Common myeloid progenitor, CD34-positive (primary cell): ENCODE measurements around the gene PDE3B.

Source experiments
- CTCF ChIA-PET: fragments of 350-600 bp; sonication (Branson Sonifier 250); formaldehyde crosslinking; loops from one replicate; lab custom pipeline; 2021; ENCODE audit warnings: antibody characterized with exemption; lab: Charles Lee
- POLR2A ChIA-PET: fragments of 350-600 bp; sonication (Branson Sonifier 250); formaldehyde crosslinking; loops from one replicate; lab custom pipeline; 2021; ENCODE audit warnings: antibody characterized with exemption; lab: Charles Lee
- DNase-seq, 3 donors: peaks; one replicate each; pipeline versions ENCODE4 v3.0.0 to v3.0.0-alpha.2; 2013
- H3K27ac ChIP-seq, 2 experiments: 1 replicate in 1 of 2; 2 replicates in 1 of 2; pipeline ENCODE4 v1.7.0; 2013; ENCODE audit warnings: inconsistent platforms in 2 of 2, low read length in 2 of 2, mild to moderate bottlenecking in 2 of 2, low read depth in 1 of 2, moderate library complexity in 1 of 2; ENCODE audit not compliant: severe bottlenecking in 2 of 2, insufficient read depth in 1 of 2, poor library complexity in 1 of 2
- H3K27me3 ChIP-seq, 5 experiments: replicated peaks in 2 of 5; 1 replicate in 3 of 5; 2 replicates in 2 of 5; pipeline versions ENCODE4 v1.6.1 to v1.7.0; 2013; ENCODE audit warnings: low read length in 4 of 5, mild to moderate bottlenecking in 2 of 5, moderate library complexity in 2 of 5, inconsistent platforms in 1 of 5; ENCODE audit not compliant: insufficient read depth in 5 of 5, control insufficient read depth in 4 of 5
- H3K36me3 ChIP-seq, 4 experiments: 1 replicate in 2 of 4; 2 replicates in 2 of 4; pipeline versions ENCODE4 v1.6.1 to v1.7.0; 2013; ENCODE audit warnings: low read length in 3 of 4, control low read depth in 1 of 4, mild to moderate bottlenecking in 1 of 4; ENCODE audit not compliant: control insufficient read depth in 4 of 4, insufficient read depth in 4 of 4
- H3K4me1 ChIP-seq, 4 experiments: 1 replicate in 3 of 4; 2 replicates in 1 of 4; pipeline versions ENCODE4 v1.6.1 to v1.7.1; 2013; ENCODE audit warnings: low read length in 3 of 4, mild to moderate bottlenecking in 3 of 4, control low read depth in 1 of 4, inconsistent platforms in 1 of 4, moderate library complexity in 1 of 4; ENCODE audit not compliant: control insufficient read depth in 4 of 4, insufficient read depth in 4 of 4; ENCODE audit errors: control extremely low read depth in 1 of 4
- H3K4me3 ChIP-seq, 7 experiments: 1 replicate in 4 of 7; 2 replicates in 3 of 7; pipeline versions ENCODE4 v1.5.1 to v1.7.0; 2013; ENCODE audit warnings: mild to moderate bottlenecking in 7 of 7, low read length in 6 of 7, moderate library complexity in 6 of 7, inconsistent platforms in 2 of 7, low read depth in 2 of 7, control low read depth in 1 of 7; ENCODE audit not compliant: insufficient read depth in 4 of 7, control insufficient read depth in 1 of 7; ENCODE audit errors: extremely low read depth in 1 of 7
- H3K9me3 ChIP-seq, 5 experiments: 1 replicate in 4 of 5; 2 replicates in 1 of 5; pipeline versions ENCODE4 v1.6.1 to v1.7.1; 2013; ENCODE audit warnings: low read length in 4 of 5, mild to moderate bottlenecking in 2 of 5, inconsistent platforms in 1 of 5, low read depth in 1 of 5, moderate library complexity in 1 of 5; ENCODE audit not compliant: control insufficient read depth in 4 of 5, insufficient read depth in 2 of 5; ENCODE audit errors: control extremely low read depth in 1 of 5
- WGBS: methylation state at CpG from one replicate; pipeline ENCODE4 v1.1.5; 2013; ENCODE audit not compliant: insufficient coverage; 5-methylcytosine and 5-hydroxymethylcytosine counted together

PDE3B gene

DNA sequence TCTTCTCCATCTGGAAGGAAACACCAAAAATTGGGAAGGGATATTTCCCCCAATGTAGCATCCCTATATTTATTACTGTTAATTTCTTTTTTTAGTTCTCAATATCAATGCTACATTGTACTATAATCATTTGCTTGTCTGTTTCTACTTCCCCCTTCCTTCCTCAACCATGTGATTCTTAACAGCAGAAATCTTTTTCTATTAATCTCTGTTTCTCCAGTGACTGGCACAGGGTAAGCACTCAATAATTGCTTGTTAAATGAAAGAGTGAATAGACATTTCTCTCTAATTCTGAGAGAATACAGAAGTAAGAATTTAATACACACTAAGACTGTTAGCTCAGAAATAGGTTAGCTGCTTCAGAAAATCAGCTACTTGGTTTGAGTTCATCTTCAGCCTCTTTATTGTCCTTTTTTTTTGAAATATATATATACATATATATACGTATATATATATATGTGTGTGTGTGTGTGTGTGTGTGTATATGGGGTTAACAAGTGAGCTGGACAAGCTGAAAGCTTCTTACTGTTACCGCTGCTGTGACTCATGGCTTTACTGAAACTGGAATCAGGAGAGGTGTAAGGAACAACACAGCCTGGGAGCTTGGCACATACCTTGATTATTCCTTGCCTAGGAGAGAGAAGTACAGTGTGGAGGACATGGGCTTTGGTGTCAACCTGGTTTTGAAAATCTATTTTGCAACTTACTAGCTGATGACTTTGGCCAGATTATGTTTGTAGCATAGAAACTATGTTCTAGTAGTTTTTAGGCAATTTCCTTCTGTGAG lies 26.2 kb upstream of the PDE3B start:
- ChIA-PET POLR2A (no interaction called here), CTCF (interaction anchor here (0.9 kb wide), 1 partner anchor 12 kb away, joined by 3 read pairs; no protein-coding TSS in a partner anchor)
- peaks cover 0 to 11% (median 0%) of the 10 kb centered on the region in 4 experiments for H3K4me1 ChIP-seq
- no peak overlapping the region for H3K4me3 ChIP-seq
- H3K36me3 ChIP-seq = no peaks in the 10 kb centered on the region
- H3K9me3 ChIP-seq = no peaks in the 10 kb centered on the region
- DNase-seq = no peak
- H3K27ac ChIP-seq = no peak overlapping the region
- WGBS = 100% methylated on average over 1 of the region's 2 CpGs
- H3K27me3 ChIP-seq = no peaks in the 10 kb centered on the region

DNA sequence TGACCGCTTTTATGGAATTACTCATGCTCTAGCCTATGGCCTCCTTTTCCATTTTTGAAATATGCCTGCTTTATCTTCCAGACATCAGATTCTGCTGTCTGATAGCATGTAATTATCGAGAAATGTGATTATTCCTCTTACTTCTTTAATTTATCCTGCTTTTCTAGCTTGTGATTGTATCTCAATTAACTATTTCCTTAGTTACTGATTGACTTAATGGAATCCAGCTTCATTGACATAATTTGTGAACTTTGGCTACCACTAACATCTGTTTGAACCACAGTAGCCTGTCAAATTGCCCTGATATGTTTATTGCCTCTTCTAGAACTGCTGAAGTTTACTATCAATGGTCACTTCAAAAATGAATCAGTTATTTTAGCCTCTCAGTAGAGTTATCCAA lies 25.5 kb upstream of the PDE3B start:
- no peak overlapping the region for H3K27ac ChIP-seq
- no peaks in the 10 kb centered on the region for H3K9me3 ChIP-seq
- ChIA-PET CTCF (interaction anchor here (0.9 kb wide), 1 partner anchor 12 kb away, joined by 3 read pairs; no protein-coding TSS in a partner anchor), POLR2A (no interaction called here)
- no peaks in the 10 kb centered on the region for H3K27me3 ChIP-seq
- no peak for DNase-seq
- H3K36me3 ChIP-seq = no peaks in the 10 kb centered on the region
- 100% methylated on average over 1 of the region's 2 CpGs for WGBS
- H3K4me3 ChIP-seq = no peak overlapping the region
- peaks cover 0 to 8% (median 0%) of the 10 kb centered on the region in 4 experiments for H3K4me1 ChIP-seq

DNA sequence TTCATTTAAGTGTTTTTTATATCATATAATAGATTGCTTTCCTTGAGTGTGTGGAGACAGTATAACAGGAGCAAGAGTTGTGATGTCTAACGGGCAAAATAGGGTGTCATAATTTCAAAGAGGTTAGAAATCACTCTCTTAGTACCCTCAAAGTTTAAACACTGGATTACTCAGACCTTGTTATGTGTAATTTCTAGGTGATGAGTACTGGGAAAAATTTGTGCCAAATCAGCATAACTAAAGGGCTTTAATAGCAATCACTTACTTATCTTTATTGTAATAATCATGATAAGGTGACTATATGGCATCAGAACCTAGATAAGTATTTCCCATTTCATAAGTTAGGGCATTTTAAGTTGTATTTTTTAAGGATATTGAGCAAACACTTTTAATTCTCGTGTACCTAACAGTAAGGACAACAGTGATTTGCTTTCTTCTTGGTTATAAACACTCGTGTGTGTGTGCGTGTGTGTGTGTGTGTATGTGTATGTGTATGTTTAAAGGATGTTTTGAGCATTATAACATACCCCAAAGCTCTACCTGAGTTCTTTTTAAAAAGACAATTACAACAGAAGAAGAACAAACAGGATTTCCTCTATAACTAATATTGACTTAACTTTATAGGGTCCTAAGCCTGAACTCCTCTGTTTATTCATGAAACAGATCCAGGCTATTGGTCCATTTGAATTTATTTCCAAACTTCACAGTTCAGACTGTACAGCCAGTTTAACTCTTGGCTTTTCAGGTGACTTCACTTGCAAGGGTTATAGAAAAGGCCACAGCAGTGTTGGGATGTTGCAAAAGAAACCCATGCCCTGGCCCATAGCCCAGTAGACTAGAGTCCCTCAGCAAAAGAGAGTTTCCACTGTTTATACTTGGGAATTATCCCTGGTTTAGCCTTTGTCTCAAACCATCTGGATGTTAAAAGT lies 23.7 kb upstream of the PDE3B start:
- Histone ChIP-seq H3K27ac (no peak overlapping the region), H3K9me3 (no peaks in the 10 kb centered on the region), H3K36me3 (no peaks in the 10 kb centered on the region), H3K4me3 (no peak overlapping the region), H3K27me3 (no peaks in the 10 kb centered on the region), H3K4me1 (peaks cover 0 to 8% (median 0%) of the 10 kb centered on the region in 4 experiments)
- no peak for DNase-seq
- ChIA-PET CTCF (interaction anchor here (0.8 to 1.0 kb wide), 2 partner anchors 21 to 89 kb away, joined by 3 read pairs; no protein-coding TSS in a partner anchor), POLR2A (no interaction called here)
- WGBS = no CpG with 5 or more reads among the region's 4 CpGs

DNA sequence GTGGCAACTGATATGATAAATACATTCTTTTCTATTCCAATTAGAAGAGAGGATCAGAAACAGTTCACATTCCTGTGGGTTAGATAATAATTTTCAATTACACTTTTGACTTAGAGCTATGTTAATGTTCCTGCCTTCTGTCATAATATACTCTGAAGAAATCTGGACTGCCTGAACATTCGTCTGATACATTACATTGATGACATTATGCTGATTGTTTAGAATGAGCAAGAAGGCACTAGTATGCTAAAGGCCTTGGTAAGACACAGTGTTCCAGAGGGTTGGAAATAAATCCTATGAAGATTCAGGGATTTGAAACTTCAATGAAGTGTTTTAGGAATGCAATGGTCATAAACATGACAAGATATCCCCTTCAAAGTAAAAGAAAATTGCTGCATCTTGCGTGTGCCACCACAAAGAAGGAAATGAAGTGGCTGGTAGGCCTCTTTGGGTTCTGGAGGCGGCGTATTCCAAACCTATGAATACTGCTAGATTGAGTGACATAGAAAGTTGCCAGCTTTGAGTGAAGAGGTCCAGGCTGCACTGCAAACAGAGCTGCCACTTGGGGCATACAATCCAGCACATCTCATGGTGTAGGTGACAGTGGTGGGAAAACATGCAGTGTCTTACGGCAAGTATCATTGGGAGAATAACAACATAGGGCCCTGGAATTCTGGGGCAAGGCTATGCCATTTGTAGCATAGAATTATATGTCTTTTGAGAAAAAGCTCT lies 21.2 kb upstream of the PDE3B start:
- DNase-seq = no peak
- Histone ChIP-seq H3K4me3 (no peak overlapping the region), H3K9me3 (no peaks in the 10 kb centered on the region), H3K4me1 (peaks cover 6 to 23% (median 12%) of the 10 kb centered on the region in 4 experiments), H3K36me3 (no peaks in the 10 kb centered on the region), H3K27me3 (no peaks in the 10 kb centered on the region), H3K27ac (no peak overlapping the region)
- CTCF ChIA-PET = interaction anchor here (0.8 to 1.6 kb wide), 4 partner anchors 16 to 284 kb away, joined by 3 to 4 read pairs (median 3); no protein-coding TSS in a partner anchor
- POLR2A ChIA-PET = interaction anchor here (0.6 kb wide), 1 partner anchor 14 kb away, joined by 3 read pairs; no protein-coding TSS in a partner anchor
- WGBS = 81% methylated on average over 3 of the region's 5 CpGs

DNA sequence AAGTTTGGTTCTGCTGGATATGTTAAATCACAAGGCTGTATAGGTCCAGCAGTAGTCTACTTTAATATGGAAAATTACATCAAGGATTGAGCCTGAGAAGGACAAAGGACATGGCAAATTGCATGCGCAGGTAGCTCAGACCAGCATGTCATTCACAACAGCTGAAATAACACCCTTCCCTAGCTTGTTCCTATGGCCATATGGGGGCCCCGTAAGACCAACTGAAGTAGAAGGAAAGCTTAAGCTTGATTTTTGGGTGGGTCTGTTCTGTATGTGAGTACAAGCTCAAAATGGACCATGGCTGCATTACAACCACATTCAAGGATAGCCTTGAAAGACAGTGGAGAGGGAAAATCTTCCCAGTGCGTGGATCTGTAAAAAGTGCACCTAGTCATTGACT lies 20.6 kb upstream of the PDE3B start:
- POLR2A ChIA-PET = no interaction called here

DNA sequence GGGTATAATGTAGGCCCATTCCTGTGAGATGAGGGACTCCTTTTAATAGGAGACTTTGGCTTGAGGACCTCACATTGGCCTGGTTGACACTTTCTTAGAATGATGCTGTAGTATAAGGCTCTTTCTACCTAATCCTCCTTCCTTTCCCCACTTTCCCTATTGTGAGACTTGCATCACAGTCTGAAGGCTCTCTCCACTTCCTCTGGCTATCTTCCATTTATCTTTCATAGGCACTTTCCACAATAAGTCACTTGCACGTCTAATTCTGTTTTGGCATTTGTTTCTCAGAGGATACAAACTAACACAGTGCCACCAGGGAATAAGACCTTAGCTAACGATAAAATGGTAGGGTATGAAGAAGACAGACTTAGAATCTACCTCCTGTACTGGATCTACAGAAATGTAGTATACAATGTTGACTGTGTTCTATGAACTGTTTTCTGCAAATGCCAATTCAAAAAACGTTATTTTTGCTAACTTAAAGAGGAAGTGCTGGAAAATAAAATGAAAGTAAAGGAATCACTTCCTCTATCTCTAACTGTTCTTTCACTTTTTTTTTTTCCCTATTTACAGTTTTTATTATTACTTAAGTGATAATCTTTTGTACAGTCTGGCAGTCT lies 17.9 kb upstream of the PDE3B start:
- ChIA-PET POLR2A (no interaction called here), CTCF (interaction anchor here (1.0 to 1.5 kb wide), 2 partner anchors 9 to 282 kb away, joined by 3 to 6 read pairs; no protein-coding TSS in a partner anchor)
- H3K27ac ChIP-seq = no peak overlapping the region
- peaks cover 6 to 20% (median 12%) of the 10 kb centered on the region in 4 experiments for H3K4me1 ChIP-seq
- WGBS = no CpG with 5 or more reads among the region's 3 CpGs
- H3K36me3 ChIP-seq = no peaks in the 10 kb centered on the region
- DNase-seq = peak in 2 of 3 donors; percentile 78 to 81
- H3K4me3 ChIP-seq = peak overlapping the region in 2 of 7 experiments; percentile 27 to 42
- H3K9me3 ChIP-seq = no peaks in the 10 kb centered on the region
- H3K27me3 ChIP-seq = no peaks in the 10 kb centered on the region

More for the DNA sequence above, 20.6 kb upstream of the PDE3B start:
- CTCF ChIA-PET = interaction anchor here (0.8 to 1.2 kb wide), 2 partner anchors 22 to 284 kb away, joined by 3 read pairs; no protein-coding TSS in a partner anchor
- no peak overlapping the region for H3K27ac ChIP-seq
- H3K4me3 ChIP-seq = no peak overlapping the region
- no peaks in the 10 kb centered on the region for H3K9me3 ChIP-seq
- WGBS = 90% methylated on average over 1 of the region's 3 CpGs
- H3K27me3 ChIP-seq = no peaks in the 10 kb centered on the region
- DNase-seq = no peak
- H3K4me1 ChIP-seq = peaks cover 6 to 23% (median 12%) of the 10 kb centered on the region in 4 experiments
- no peaks in the 10 kb centered on the region for H3K36me3 ChIP-seq
